GM23338 (cell line): Measurements from ENCODE around the gene EHD4. TPM values are rescaled to one million over a fixed set of nuclear protein-coding genes. Genes with fewer than 3 reads are reported as not detected.

Source experiments
- ATAC-seq: fragments of 200-7000 bp; cut with Tn5 transposase; 3 replicates; pipeline ENCODE4 v1.9.1; 2020
- DNase-seq: peaks from one replicate; pipeline ENCODE4 v3.0.0-alpha.2; 2015; ENCODE audit warnings: low spot score
- H2AFZ ChIP-seq: fragments of 200-600 bp; sonication (generic); 2 replicates; pipeline ENCODE4 v1.8.0; 2016; ENCODE audit warnings: antibody characterized with exemption, mild to moderate bottlenecking, moderate library complexity
- H3F3A ChIP-seq: fragments of 200-600 bp; sonication (generic); replicated peaks from 2 replicates; pipeline ENCODE4 v1.8.0; 2017; ENCODE audit warnings: antibody characterized with exemption, mixed run types, low read depth
- H3K27ac ChIP-seq: fragments of 200-600 bp; sonication (generic); 2 replicates; pipeline ENCODE4 v1.6.1; 2016; ENCODE audit warnings: low read depth
- H3K27me3 ChIP-seq: fragments of 200-600 bp; sonication (generic); 2 replicates; pipeline ENCODE4 v1.8.0; 2016; ENCODE audit warnings: mild to moderate bottlenecking, mixed run types, moderate library complexity; ENCODE audit not compliant: insufficient read depth
- H3K36me3 ChIP-seq: fragments of 200-600 bp; sonication (generic); 2 replicates; pipeline ENCODE4 v1.8.0; 2016; ENCODE audit warnings: mild to moderate bottlenecking; ENCODE audit not compliant: insufficient read depth
- H3K4me1 ChIP-seq: fragments of 200-600 bp; sonication (generic); 2 replicates; pipeline ENCODE4 v1.8.0; 2016; ENCODE audit warnings: mild to moderate bottlenecking, moderate library complexity; ENCODE audit not compliant: insufficient read depth
- H3K4me2 ChIP-seq: fragments of 200-600 bp; sonication (generic); 2 replicates; pipeline ENCODE4 v1.7.1; 2017; ENCODE audit warnings: mixed run types
- H3K4me3 ChIP-seq: fragments of 200-600 bp; sonication (generic); 2 replicates; pipeline ENCODE4 v1.6.1; 2016; ENCODE audit warnings: mixed run types
- H3K79me2 ChIP-seq: fragments of 200-600 bp; sonication (generic); replicated peaks from 2 replicates; pipeline ENCODE4 v1.8.0; 2017; ENCODE audit warnings: mild to moderate bottlenecking; ENCODE audit not compliant: insufficient read depth
- H3K9me2 ChIP-seq: fragments of 200-600 bp; sonication (generic); 2 replicates; pipeline ENCODE4 v1.8.0; 2017; ENCODE audit not compliant: insufficient read depth
- H4K20me1 ChIP-seq: fragments of 200-600 bp; sonication (generic); replicated peaks from 2 replicates; pipeline ENCODE4 v1.8.0; 2017; ENCODE audit warnings: mild to moderate bottlenecking; ENCODE audit not compliant: insufficient read depth
- H3K27ac Mint-ChIP-seq: 2 replicates; pipeline ENCODE4 v1.8.0; 2020; ENCODE audit warnings: inconsistent platforms, mild to moderate bottlenecking, moderate library complexity, mixed read lengths
- H3K27me3 Mint-ChIP-seq: 3 replicates; pipeline ENCODE4 v1.8.0; 2022; ENCODE audit warnings: low read depth, mild to moderate bottlenecking, moderate library complexity, mixed read lengths, inconsistent platforms; ENCODE audit not compliant: insufficient read depth, poor library complexity
- H3K36me3 Mint-ChIP-seq: 3 replicates; pipeline ENCODE4 v1.8.0; 2021; ENCODE audit warnings: low read depth, mild to moderate bottlenecking, inconsistent platforms, moderate library complexity, mixed read lengths
- H3K4me1 Mint-ChIP-seq: 3 replicates; pipeline ENCODE4 v1.8.0; 2020; ENCODE audit warnings: mild to moderate bottlenecking, inconsistent platforms, mixed read lengths
- H3K4me3 Mint-ChIP-seq: 3 replicates; pipeline ENCODE4 v1.8.0; 2021; ENCODE audit warnings: moderate library complexity, mild to moderate bottlenecking, inconsistent platforms, mixed read lengths
- H3K9me3 Mint-ChIP-seq: 3 replicates; pipeline ENCODE4 v1.8.0; 2020; ENCODE audit warnings: moderate library complexity, mild to moderate bottlenecking, inconsistent platforms, mixed read lengths
- CREB1 ChIP-seq: fragments of 250-450 bp; sonication (Bioruptor Pico); IDR thresholded peaks from 2 replicates; pipeline ENCODE4 v1.5.0; 2020; ENCODE audit warnings: low read depth, mild to moderate bottlenecking, moderate library complexity
- CTCF ChIP-seq, 2 experiments: fragments of 200-600 bp in 1 of 2; sonication (generic) in 1 of 2; conservative IDR thresholded peaks; 2 replicates each; pipeline versions ENCODE4 v1.5.1 to v1.6.1; 2016 to 2017; ENCODE audit warnings: antibody characterized with exemption in 2 of 2, low read depth in 2 of 2, mild to moderate bottlenecking in 2 of 2, moderate library complexity in 1 of 2
- ETS1 ChIP-seq: IDR thresholded peaks from 2 replicates; pipeline ENCODE4 v1.6.1; 2016; ENCODE audit warnings: antibody characterized with exemption
- EZH2 ChIP-seq: fragments of 200-600 bp; sonication (generic); IDR thresholded peaks from one replicate; pipeline ENCODE4 v1.8.0; 2017; ENCODE audit warnings: antibody characterized with exemption, mild to moderate bottlenecking, low read depth; ENCODE audit not compliant: unreplicated experiment
- EZH2phosphoT487 ChIP-seq: fragments of 200-600 bp; sonication (generic); IDR thresholded peaks from one replicate; pipeline ENCODE4 v1.8.1; 2018; ENCODE audit warnings: antibody characterized with exemption; ENCODE audit not compliant: unreplicated experiment
- JUNB ChIP-seq: IDR thresholded peaks from one replicate; pipeline ENCODE4 v1.6.1; 2016; ENCODE audit warnings: antibody characterized with exemption; ENCODE audit not compliant: unreplicated experiment
- NANOG ChIP-seq: IDR thresholded peaks from 2 replicates; pipeline ENCODE4 v1.6.1; 2016; ENCODE audit warnings: antibody characterized with exemption, borderline replicate concordance
- POLR2AphosphoS5 ChIP-seq: IDR thresholded peaks from 2 replicates; pipeline ENCODE4 v1.6.1; 2016; ENCODE audit warnings: antibody characterized with exemption, low read depth
- REST ChIP-seq: IDR thresholded peaks from one replicate; pipeline ENCODE4 v1.6.1; 2018; ENCODE audit warnings: antibody characterized with exemption; ENCODE audit not compliant: unreplicated experiment
- STAT1 ChIP-seq: IDR thresholded peaks from one replicate; pipeline ENCODE4 v1.6.1; 2016; ENCODE audit warnings: antibody characterized with exemption; ENCODE audit not compliant: unreplicated experiment
- ZNF114 ChIP-seq: fragments of 250-450 bp; sonication (Bioruptor Pico); IDR thresholded peaks from 2 replicates; pipeline ENCODE4 v1.5.0; 2020; ENCODE audit warnings: mild to moderate bottlenecking, moderate library complexity
- ZNF331 ChIP-seq: fragments of 250-450 bp; sonication (Bioruptor Pico); IDR thresholded peaks from 2 replicates; pipeline ENCODE4 v1.5.0; 2020; ENCODE audit warnings: low read depth, mild to moderate bottlenecking, moderate library complexity
- ZNF462 ChIP-seq: fragments of 250-450 bp; sonication (Bioruptor Pico); IDR thresholded peaks from 2 replicates; pipeline ENCODE4 v1.5.0; 2020; ENCODE audit warnings: mild to moderate bottlenecking, moderate library complexity
- polyA plus RNA-seq: library from polyadenylated mRNA; unstranded; fragments of >200 nt; fragmentation: Nextera tagmentation; extraction: Ambion mirVana; gene quantifications from 2 replicates; pipeline ENCODE4 v1.2.1, GENCODE V29; 2016
- total RNA-seq: library from RNA; depleted of rRNA; stranded (reverse); fragments of >200 nt; shearing (Covaris generic); gene quantifications from 2 replicates; pipeline ENCODE4 v1.2.3, GENCODE V29; 2014

Gene EHD4
- total and polyA plus RNA-seq, 2 experiments from 2014 or later, result 13.0 to 31.0 TPM

DNA sequence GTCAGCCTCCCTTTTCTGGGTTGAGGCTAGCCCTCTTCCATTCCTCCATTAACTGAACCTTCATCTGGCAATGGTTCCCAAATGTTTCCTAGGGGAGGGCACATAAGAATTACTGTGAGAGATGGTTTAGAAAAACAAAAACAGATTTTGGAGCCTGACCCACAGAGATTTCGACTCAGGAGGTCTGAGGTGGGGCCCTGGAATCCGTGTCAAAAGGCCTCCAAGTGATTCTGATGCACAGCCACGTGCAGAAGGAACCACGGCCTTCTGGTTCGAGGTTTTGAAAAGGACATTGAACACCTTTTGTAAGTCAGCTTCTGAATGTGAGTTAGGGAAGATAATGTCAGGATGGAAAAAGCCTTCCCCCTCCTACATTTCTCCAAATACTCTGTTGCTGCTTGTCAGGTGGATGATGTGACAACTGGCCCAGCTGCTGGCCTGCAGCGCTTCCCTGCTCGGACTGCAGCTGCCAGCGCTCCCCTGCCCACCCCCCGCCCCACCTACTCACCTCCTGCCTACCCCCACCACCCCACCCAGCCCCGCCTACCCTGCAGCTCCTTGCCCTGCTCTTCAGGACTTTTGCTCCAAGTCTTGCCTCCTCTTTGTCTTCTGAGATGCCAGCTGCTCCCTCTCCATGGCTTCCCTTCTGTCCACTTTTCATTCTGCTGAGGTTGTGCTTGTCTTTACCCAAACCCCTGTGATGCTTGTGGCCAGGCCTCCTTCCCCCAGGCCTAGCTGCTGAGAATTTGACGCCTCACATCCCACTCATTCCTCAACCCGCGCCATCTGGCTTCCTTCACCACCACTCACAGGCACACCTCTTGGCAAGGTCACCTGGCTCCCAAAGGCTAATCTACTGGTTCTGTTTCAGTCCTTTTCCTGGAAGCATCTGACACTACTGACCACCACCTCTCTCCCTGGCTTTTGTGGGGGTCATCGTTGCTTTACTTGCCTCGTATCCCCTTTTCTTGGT lies 6.6 kb downstream of the EHD4 start:
- peaks cover 5% of the 10 kb centered on the region; the same call in 1 of the 3 replicates for H3K9me3 Mint-ChIP-seq
- H3K4me3 ChIP-seq, result no peak overlapping the region

More for the DNA sequence above, 6.6 kb downstream of the EHD4 start:
- DNase-seq (peak; percentile 21), ATAC-seq (no peak)
- Histone ChIP-seq H3F3A (no peaks in the 10 kb centered on the region), H2AFZ (no peak overlapping the region), H3K4me2 (no peak overlapping the region), H4K20me1 (peaks cover 27% of the 10 kb centered on the region), H3K27ac (no peak overlapping the region), H3K4me1 (peaks cover 12% of the 10 kb centered on the region), H3K9me2 (no peaks in the 10 kb centered on the region), H3K36me3 (no peaks in the 10 kb centered on the region), H3K27me3 (no peaks in the 10 kb centered on the region), H3K79me2 (peaks cover 94% of the 10 kb centered on the region)
- Mint-ChIP-seq H3K27ac (no peak overlapping the region), H3K4me3 (no peak overlapping the region), H3K36me3 (peaks cover 20% of the 10 kb centered on the region), H3K4me1 (peaks cover 23% of the 10 kb centered on the region), H3K27me3 (no peaks in the 10 kb centered on the region)
- TF ChIP-seq POLR2AphosphoS5 (no peak), JUNB (no peak), CTCF (conservative IDR thresholded peaks at IDR 0.05; ENCODE audit: low read depth in 2 of 2) (no peak), EZH2 (no peak), REST (no peak), ETS1 (no peak), EZH2phosphoT487 (no peak), CREB1 (CRISPR knock-in tag) (no peak), STAT1 (no peak), ZNF462 (CRISPR knock-in tag) (no peak), ZNF114 (CRISPR knock-in tag) (no peak), NANOG (no peak), ZNF331 (CRISPR knock-in tag) (no peak)
